ENCODE data around the gene RFTN1.
A peak's percentile ranks its signal among the peaks of the same experiment; 100 is the strongest.

The RFTN1 gene

DNA sequence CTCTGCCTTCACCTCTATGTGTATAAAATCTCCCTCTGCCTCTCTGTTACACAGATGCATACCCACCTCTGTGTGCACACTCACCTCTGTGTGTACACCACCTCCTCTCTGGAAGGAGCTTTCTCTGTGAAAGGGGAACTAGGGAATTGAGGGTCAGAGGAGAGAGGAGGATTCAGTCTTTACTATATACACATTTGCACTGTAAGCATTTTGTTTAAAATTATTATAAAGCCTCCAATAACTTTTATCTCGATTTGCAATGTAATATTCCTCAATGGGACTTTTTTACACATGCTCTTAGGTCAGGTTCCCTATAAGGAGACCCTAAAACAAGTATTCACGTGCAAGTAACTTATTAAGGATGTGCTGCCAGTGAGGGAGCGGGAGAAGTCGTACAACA, 166.0 kb downstream of the RFTN1 start:
- no peak for DNase-seq

DNA sequence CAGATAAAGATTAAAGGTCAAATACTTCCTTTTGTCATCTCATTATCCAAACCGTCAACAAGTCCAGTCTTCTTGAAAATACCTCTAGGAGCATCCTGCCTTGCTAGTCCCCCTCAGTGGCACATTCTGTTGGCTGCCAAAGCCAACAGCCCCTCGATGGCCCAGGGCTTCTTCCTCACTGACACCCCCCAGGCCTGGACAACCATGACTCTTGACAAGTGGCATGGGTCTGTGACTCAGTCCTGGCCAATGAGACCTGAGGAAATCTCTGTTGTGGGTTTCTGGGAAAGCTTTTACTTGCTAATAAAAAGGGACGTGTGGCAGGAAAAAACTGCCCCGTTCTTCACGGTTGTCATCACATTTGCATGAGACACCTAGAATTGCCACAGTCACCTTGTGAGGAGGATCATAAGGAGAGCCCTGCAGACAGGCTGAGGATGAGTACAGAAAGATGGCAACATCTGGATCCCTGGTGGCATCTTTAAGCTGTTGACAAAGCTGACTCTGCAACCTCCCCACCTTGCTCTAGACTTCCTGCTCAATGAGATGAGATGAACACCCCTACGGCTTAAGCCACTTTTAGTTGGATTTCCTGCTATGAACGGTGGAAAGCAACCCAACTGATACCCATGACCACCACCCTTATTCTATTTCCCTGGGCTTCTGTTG, 167.0 kb downstream of the RFTN1 start:
- DNase-seq = no peak

DNA sequence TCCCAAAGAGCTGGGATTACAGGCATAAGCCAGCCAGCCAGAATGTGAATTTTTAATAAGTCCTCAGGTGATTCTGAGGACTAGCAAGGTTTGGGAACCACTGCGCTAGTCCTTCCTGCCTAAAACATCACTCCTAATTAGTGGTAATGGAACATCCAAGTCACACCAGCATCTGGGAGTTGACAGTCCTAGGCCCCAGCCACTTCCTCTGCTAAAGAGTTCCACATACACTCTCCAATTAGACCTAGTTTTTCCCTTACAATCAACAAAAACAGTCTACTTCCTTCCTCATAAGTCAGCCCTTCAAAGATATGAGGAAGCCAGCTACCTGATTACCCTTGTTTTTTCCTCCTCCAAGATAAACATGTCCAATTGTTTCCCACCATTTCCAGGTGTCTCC, 170.4 kb downstream of the RFTN1 start:
- no peak for DNase-seq

GRCh38 chr3:16338999-16339398, 174.5 kb downstream of the RFTN1 start:
- no peak for DNase-seq

DNA sequence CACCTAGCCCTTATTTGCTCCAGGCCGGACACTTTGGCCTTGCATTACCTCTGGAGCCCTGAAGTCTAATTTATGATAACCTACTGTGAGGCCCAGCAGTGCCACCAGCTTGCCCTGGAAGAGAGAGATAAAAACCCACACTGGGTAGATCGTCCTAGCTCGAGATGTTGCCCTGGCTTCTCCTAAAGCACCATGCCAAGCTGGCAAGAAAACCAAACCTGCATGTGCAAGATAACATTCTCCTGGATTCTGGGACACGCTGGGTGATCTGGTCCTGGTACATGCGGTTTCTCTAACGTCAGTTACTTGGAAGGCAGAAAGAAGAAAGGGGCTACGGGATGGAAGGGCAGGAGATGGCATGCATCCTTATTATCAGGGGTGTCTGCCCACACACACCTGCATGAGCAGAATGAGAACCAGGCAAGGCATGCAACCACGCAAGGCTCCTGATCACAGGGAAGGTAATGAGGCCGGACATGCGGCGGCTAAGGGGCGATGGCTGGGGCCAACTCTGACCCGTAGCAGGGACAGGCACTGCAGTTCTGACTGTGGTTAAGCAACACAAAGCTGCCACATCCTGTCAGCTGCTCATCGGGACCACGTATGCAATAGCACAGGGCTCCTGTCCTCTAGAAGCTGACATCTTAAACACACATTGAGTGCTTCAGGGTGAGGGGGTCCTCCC, 175.5 kb downstream of the RFTN1 start:
- DNase-seq = no peak

DNA sequence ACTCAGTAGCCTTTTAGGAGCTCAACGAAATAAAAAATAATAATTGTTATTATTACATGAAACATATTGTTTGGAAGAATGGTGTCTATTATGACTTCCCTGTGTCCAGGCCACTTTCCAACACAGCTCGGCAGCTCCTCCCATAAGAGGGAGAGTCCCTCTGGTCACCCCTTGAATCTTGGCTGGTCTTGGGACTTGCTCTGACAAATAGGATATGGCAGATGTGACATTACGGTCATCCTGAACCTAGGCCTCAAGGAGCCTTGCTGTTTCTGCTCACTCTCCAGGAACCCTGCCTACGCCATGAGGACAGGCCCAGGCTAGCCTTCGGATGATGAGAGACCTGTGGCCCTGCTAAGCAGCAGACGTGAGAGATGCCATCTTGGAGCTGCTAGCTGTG, 176.7 kb downstream of the RFTN1 start:
- DNase-seq = no peak

- no peak for DNase-seq
These were observed 177.5 kb downstream of the RFTN1 start for GRCh38 chr3:16335772-16336645.

GRCh38 chr3:16335333-16335732, 178.2 kb downstream of the RFTN1 start:
- DNase-seq = no peak

- no peak for DNase-seq
These were observed 178.6 kb downstream of the RFTN1 start for GRCh38 chr3:16334909-16335308.

DNA sequence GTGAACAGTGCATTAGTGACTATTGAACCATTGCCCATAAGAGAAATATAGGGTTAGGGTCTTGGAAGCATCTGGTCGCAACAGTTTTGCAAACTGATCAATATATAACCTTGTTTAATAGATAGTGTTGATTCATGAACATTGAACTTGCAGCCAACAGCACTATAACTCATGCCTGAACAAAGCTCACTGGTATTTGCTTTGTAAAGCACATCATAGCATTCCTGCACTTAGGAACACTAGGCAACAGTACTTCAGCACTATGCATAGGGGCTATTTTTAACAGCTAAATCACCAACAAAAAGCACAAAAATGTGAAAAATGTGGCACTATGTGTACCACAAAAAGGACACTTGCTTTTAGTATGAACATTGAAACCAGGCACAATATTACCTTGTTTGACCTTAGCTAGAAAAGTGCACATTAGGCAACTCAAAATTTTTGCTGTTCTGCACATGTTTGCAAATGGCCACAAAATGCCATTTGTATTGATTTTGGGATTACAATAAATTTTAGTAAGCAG, 180.5 kb downstream of the RFTN1 start:
- no peak for DNase-seq

- no peak for DNase-seq
These were observed 182.1 kb downstream of the RFTN1 start for GRCh38 chr3:16331319-16331883.

DNA sequence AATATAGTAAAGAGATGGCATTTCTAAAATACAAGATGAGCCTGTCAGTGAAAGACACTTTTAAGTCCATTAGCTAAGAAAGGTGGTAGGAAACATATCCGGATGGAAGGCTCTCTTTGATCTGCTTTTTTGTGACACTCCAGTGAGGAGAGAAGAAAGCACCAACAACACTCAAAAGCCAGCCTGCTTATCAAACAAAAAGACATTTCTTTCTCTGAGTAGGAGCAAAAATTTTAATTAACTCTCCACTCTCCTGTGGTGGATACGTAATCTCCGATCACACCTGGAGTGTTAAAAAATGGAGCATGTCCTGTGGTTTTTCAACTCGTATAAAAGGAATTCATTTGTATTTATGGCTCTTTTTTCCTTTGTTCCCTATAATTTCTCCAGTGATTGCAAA, 183.1 kb downstream of the RFTN1 start:
- peak; percentile 22 for DNase-seq

GRCh38 chr3:16329826-16330129, 183.7 kb downstream of the RFTN1 start:
- peak; percentile 81 for DNase-seq

GRCh38 chr3:16329036-16329825, 184.3 kb downstream of the RFTN1 start:
- DNase-seq = no peak

DNA sequence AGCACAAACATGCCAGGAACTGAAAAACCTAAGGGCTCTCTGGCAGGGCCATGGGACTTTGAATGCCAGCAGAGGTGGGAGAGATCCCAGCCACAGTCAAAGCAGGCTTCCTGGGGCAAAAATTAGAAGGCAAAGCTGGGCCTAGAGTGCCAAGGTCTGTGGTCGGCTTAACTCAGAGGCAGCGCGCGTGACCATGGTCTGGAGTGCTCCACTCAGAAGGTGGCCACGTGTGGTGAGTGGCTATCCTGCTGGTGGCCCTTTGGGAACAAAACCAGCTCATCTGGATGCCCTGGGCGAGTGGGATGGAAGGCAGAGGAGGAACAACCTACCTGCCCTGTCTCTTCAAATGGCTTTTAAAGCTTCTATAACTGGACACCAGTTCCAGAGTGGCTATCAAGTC, 185.4 kb downstream of the RFTN1 start:
- DNase-seq = no peak

DNA sequence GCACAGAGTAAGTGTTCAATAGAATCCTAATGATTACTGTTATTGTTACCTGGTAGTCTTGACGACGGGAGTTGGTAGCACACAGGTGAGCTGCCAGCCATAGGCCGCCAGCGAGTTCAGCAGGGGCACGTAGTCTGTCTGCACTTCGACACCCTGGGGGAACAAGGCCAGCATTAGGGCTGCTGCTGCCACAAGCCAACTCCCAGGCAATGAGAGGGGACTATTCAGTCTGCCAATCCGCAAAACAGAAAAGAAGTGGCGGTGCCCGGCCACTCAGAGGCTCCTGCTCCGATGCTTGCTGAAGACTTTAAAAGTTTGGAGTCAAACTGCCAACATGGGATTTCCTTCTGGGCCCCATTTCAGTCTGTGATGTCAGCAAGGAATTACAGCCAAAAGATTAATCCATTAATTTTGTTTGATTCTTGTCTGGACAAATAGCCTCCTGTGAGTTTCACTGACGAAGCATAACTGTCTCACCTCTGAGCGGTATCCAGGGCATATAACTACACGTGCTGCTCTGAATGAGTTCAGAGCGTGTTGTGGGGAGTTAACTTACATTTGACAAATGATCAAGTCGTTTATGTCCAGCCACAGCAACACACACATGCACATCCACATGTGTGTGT, 186.7 kb downstream of the RFTN1 start:
- DNase-seq = no peak

GRCh38 chr3:16325850-16326249, 187.6 kb downstream of the RFTN1 start:
- no peak for DNase-seq

- DNase-seq = no peak
These were observed 189.8 kb downstream of the RFTN1 start for GRCh38 chr3:16323737-16324136.

DNA sequence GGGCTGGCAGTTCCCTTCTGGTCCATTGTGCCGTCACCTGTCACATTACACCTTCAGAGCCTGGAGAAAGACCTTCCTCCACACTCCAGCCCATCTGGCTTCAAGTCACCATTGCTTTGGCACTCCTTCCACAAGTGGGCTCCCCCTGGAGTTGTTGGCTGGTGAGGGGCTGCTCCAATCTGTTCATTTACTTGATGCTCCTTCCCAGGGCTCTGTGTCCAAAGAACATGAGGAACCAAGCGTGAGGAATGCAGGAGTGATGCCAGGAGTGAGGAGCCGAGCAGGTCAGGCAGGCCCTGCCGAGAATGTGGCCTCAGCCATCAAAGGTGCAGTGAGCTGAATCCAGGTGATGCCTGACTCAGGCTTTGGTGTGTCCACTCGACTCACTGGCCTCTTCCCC, 191.3 kb downstream of the RFTN1 start:
- DNase-seq = no peak

- no peak for DNase-seq
These were observed 192.8 kb downstream of the RFTN1 start for GRCh38 chr3:16320711-16321110.

GRCh38 chr3:16319723-16320122, 193.8 kb downstream of the RFTN1 start:
- no peak for DNase-seq

DNA sequence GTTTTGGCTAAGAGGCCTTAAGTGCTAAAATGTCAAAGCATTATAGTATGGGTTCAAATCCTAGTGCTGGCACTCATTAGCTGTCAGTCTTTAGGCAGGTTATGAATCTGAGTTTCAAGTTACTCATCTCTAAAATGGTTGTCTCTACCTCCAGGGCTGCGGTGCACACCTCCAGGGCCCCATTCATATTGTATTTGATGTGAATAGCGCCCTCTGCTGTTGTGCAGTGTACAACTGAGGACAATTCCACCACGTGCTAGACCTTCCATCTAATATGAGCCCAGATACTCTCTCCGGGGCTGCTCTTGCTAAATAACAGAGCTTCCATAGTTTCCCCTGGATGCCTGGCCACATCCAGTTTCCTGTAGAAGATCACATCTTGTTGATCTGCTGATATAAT, 194.2 kb downstream of the RFTN1 start:
- no peak for DNase-seq

Data from NCI-H1105 treated with DMSO at 0.1 percent for 48 hours (cell line).